HEK293 (cell line): Measurements from ENCODE around the gene MAN1C1.

Experiments used
- GLIS1 ChIP-seq: fragments of 450-650 bp; formaldehyde crosslinking; IDR thresholded peaks from 2 replicates; pipeline ENCODE4 v1.5.1; 2016; ENCODE audit warnings: missing biosample characterization, missing genetic modification characterization
- MYNN ChIP-seq: fragments of 450-650 bp; formaldehyde crosslinking; IDR thresholded peaks from 2 replicates; pipeline ENCODE4 v1.5.1; 2016; ENCODE audit warnings: missing biosample characterization, missing genetic modification characterization, borderline replicate concordance
- REST ChIP-seq: fragments of 450-650 bp; formaldehyde crosslinking; IDR thresholded peaks from 2 replicates; pipeline ENCODE4 v1.5.1; 2016; ENCODE audit warnings: missing biosample characterization, missing genetic modification characterization
- SP7 ChIP-seq: fragments of 450-650 bp; formaldehyde crosslinking; IDR thresholded peaks from 2 replicates; pipeline ENCODE4 v1.5.1; 2016; ENCODE audit warnings: missing biosample characterization, missing genetic modification characterization
- ZBTB10 ChIP-seq: fragments of 450-650 bp; formaldehyde crosslinking; IDR thresholded peaks from 2 replicates; pipeline ENCODE4 v1.5.1; 2016; ENCODE audit warnings: missing biosample characterization, missing genetic modification characterization
- ZFHX2 ChIP-seq: fragments of 450-650 bp; formaldehyde crosslinking; conservative IDR thresholded peaks from 2 replicates; pipeline ENCODE4 v1.5.1; 2016; ENCODE audit warnings: missing biosample characterization, missing genetic modification characterization
- ZNF211 ChIP-seq: fragments of 450-650 bp; formaldehyde crosslinking; IDR thresholded peaks from 2 replicates; pipeline ENCODE4 v1.5.1; 2016; ENCODE audit warnings: low read depth, missing biosample characterization, missing genetic modification characterization
- ZNF266 ChIP-seq: fragments of 450-650 bp; formaldehyde crosslinking; IDR thresholded peaks from 2 replicates; pipeline ENCODE4 v1.5.1; 2016; ENCODE audit warnings: missing biosample characterization, missing genetic modification characterization, low read depth
- ZNF362 ChIP-seq: fragments of 450-650 bp; formaldehyde crosslinking; IDR thresholded peaks from 2 replicates; pipeline ENCODE4 v1.5.1; 2016; ENCODE audit warnings: missing biosample characterization, missing genetic modification characterization
- ZNF366 ChIP-seq: fragments of 450-650 bp; formaldehyde crosslinking; conservative IDR thresholded peaks from 2 replicates; pipeline ENCODE4 v1.5.1; 2016; ENCODE audit warnings: missing biosample characterization, missing genetic modification characterization
- ZNF37A ChIP-seq: fragments of 450-650 bp; IDR thresholded peaks from 2 replicates; pipeline ENCODE4 v1.5.1; 2018; ENCODE audit warnings: missing biosample characterization, missing genetic modification characterization
- ZNF544 ChIP-seq: fragments of 450-650 bp; formaldehyde crosslinking; IDR thresholded peaks from 2 replicates; pipeline ENCODE4 v1.5.0; 2017; ENCODE audit warnings: missing biosample characterization, missing genetic modification characterization
- ZNF596 ChIP-seq: fragments of 450-650 bp; IDR thresholded peaks from 2 replicates; pipeline ENCODE4 v1.5.0; 2018; ENCODE audit warnings: missing biosample characterization, mild to moderate bottlenecking, missing genetic modification characterization, moderate library complexity
- ZNF600 ChIP-seq: fragments of 450-650 bp; formaldehyde crosslinking; IDR thresholded peaks from 2 replicates; pipeline ENCODE4 v1.5.1; 2016; ENCODE audit warnings: missing biosample characterization, missing genetic modification characterization
- ZNF629 ChIP-seq: fragments of 450-650 bp; formaldehyde crosslinking; IDR thresholded peaks from 2 replicates; pipeline ENCODE4 v1.5.1; 2017; ENCODE audit warnings: missing biosample characterization, missing genetic modification characterization
- ZNF660 ChIP-seq: fragments of 450-650 bp; IDR thresholded peaks from 2 replicates; pipeline ENCODE4 v1.5.1; 2018; ENCODE audit warnings: missing biosample characterization, mild to moderate bottlenecking, missing genetic modification characterization
- ZNF768 ChIP-seq: fragments of 450-650 bp; formaldehyde crosslinking; IDR thresholded peaks from 2 replicates; pipeline ENCODE4 v1.5.1; 2018; ENCODE audit warnings: missing biosample characterization, mild to moderate bottlenecking, missing genetic modification characterization
- ZNF777 ChIP-seq: fragments of 450-650 bp; formaldehyde crosslinking; IDR thresholded peaks from 2 replicates; pipeline ENCODE4 v1.5.1; 2017; ENCODE audit warnings: missing biosample characterization, missing genetic modification characterization, borderline replicate concordance
- ZSCAN30 ChIP-seq: fragments of 450-650 bp; IDR thresholded peaks from 2 replicates; pipeline ENCODE4 v1.5.1; 2018; ENCODE audit warnings: missing biosample characterization, mild to moderate bottlenecking, missing genetic modification characterization, moderate library complexity
- TF ChIP-seq, protein P1 (sequence below): fragments of 450-650 bp; formaldehyde crosslinking; IDR thresholded peaks from 2 replicates; pipeline ENCODE4 v1.5.1; 2016; ENCODE audit warnings: missing biosample characterization, missing genetic modification characterization, borderline replicate concordance
- TF ChIP-seq, protein P2 (sequence below): fragments of 450-650 bp; formaldehyde crosslinking; IDR thresholded peaks from 2 replicates; pipeline ENCODE4 v1.5.1; 2016; ENCODE audit warnings: missing biosample characterization, missing genetic modification characterization

MAN1C1 gene

DNA sequence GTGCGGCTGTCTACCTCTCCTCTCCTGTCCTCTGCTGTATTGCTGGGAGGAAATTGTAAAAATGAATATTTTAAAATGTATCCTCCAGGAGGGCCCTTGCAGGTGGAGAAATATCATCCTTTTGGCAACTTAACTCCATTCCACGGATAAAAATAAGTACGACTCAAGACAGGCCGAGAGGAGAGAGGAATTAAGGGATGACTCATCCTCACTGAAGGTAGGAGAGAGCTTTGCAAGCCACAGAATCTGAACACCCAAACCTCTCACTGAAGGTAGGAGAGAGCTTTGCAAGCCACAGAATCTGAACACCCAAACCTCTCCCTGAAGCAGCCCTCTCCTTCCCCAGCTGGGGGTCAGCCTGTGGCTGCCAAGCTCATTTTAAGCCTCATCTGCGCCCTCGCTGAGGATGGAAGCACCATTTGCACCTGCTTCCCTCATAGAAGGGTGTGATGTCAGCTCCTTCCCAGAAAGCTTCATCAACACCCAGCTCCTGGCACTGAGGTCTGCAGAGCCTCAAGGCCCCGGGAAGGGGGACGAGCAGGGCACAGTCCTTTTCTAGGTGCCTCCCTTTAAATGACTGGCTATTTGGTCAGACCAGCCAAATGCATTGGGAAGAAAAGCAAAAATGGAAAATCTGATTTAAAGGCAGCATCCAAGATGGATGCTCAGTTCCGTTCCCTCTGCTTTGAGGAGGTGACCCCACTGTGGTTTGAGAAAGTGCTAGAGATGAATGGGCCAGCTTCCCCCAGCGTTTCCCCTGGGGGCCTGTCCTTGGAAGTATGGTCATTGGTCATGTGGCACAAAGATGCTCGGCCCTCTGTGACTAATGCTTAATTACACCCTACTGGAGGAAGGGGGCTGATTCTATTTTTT lies 170.5 kb downstream of the MAN1C1 start (continued):
- TF ChIP-seq, protein P1, sequence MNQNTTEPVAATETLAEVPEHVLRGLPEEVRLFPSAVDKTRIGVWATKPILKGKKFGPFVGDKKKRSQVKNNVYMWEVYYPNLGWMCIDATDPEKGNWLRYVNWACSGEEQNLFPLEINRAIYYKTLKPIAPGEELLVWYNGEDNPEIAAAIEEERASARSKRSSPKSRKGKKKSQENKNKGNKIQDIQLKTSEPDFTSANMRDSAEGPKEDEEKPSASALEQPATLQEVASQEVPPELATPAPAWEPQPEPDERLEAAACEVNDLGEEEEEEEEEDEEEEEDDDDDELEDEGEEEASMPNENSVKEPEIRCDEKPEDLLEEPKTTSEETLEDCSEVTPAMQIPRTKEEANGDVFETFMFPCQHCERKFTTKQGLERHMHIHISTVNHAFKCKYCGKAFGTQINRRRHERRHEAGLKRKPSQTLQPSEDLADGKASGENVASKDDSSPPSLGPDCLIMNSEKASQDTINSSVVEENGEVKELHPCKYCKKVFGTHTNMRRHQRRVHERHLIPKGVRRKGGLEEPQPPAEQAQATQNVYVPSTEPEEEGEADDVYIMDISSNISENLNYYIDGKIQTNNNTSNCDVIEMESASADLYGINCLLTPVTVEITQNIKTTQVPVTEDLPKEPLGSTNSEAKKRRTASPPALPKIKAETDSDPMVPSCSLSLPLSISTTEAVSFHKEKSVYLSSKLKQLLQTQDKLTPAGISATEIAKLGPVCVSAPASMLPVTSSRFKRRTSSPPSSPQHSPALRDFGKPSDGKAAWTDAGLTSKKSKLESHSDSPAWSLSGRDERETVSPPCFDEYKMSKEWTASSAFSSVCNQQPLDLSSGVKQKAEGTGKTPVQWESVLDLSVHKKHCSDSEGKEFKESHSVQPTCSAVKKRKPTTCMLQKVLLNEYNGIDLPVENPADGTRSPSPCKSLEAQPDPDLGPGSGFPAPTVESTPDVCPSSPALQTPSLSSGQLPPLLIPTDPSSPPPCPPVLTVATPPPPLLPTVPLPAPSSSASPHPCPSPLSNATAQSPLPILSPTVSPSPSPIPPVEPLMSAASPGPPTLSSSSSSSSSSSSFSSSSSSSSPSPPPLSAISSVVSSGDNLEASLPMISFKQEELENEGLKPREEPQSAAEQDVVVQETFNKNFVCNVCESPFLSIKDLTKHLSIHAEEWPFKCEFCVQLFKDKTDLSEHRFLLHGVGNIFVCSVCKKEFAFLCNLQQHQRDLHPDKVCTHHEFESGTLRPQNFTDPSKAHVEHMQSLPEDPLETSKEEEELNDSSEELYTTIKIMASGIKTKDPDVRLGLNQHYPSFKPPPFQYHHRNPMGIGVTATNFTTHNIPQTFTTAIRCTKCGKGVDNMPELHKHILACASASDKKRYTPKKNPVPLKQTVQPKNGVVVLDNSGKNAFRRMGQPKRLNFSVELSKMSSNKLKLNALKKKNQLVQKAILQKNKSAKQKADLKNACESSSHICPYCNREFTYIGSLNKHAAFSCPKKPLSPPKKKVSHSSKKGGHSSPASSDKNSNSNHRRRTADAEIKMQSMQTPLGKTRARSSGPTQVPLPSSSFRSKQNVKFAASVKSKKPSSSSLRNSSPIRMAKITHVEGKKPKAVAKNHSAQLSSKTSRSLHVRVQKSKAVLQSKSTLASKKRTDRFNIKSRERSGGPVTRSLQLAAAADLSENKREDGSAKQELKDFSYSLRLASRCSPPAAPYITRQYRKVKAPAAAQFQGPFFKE (tag by site-specific recombination): no peak
- no peak for TF ChIP-seq ZNF266
- TF ChIP-seq ZNF777: no peak
- TF ChIP-seq MYNN (tag by site-specific recombination): no peak
- TF ChIP-seq REST (tag by site-specific recombination): no peak
- TF ChIP-seq ZNF37A (tag by site-specific recombination): no peak
- no peak for TF ChIP-seq ZBTB10 (tag by site-specific recombination)
- no peak for TF ChIP-seq ZNF660 (tag by site-specific recombination)
- TF ChIP-seq ZNF629: peak; percentile 19; the same call in 1 of the 2 replicates
- no peak for TF ChIP-seq ZNF596
- peak; percentile 51 for TF ChIP-seq GLIS1 (tag by site-specific recombination)
- TF ChIP-seq ZNF366 (tag by site-specific recombination): peak; percentile 49
- no peak for TF ChIP-seq ZNF544 (tag by site-specific recombination)
- TF ChIP-seq ZNF768 (tag by site-specific recombination): no peak
- no peak for TF ChIP-seq ZFHX2 (tag by site-specific recombination)
- TF ChIP-seq SP7: peak; percentile 90
- no peak for TF ChIP-seq ZNF600
- no peak for TF ChIP-seq ZNF362
- TF ChIP-seq ZNF211: no peak
- TF ChIP-seq ZSCAN30 (tag by site-specific recombination): no peak
- TF ChIP-seq, protein P2, sequence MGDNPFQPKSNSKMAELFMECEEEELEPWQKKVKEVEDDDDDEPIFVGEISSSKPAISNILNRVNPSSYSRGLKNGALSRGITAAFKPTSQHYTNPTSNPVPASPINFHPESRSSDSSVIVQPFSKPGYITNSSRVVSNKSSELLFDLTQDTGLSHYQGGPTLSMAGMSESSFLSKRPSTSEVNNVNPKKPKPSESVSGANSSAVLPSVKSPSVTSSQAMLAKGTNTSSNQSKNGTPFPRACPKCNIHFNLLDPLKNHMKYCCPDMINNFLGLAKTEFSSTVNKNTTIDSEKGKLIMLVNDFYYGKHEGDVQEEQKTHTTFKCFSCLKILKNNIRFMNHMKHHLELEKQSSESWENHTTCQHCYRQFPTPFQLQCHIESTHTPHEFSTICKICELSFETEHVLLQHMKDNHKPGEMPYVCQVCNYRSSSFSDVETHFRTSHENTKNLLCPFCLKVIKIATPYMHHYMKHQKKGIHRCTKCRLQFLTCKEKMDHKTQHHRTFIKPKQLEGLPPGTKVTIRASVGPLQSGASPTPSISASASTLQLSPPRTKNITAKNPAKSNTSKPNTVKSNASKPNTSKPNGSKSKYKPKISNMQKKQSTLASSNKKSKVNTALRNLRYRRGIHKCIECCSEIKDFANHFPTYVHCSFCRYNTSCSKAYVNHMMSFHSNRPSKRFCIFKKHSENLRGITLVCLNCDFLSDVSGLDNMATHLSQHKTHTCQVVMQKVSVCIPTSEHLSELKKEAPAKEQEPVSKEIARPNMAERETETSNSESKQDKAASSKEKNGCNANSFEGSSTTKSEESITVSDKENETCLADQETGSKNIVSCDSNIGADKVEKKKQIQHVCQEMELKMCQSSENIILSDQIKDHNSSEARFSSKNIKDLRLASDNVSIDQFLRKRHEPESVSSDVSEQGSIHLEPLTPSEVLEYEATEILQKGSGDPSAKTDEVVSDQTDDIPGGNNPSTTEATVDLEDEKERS (tag by site-specific recombination): no peak
